Peyer's patch (tissue), 4 donors: ENCODE data around the gene KCNJ8.
"Not testable (repeated sequence)": the region's sequence is repeated elsewhere in the genome, so short reads cannot be mapped to it uniquely, and the experiment has no call there.

Experiments used
- POLR2A ChIP-seq, 2 donors: fragments of 450-650 bp; IDR thresholded peaks; one replicate each; pipeline ENCODE4 v1.5.1; 2017; ENCODE audit warnings: antibody characterized with exemption in 2 of 2, mild to moderate bottlenecking in 2 of 2, moderate library complexity in 2 of 2
- TF ChIP-seq, protein P1 (sequence below), 6 experiments: fragments of 450-650 bp in 4 of 6; fragments of 200-600 bp in 2 of 6; sonication (generic) in 1 of 6; IDR thresholded peaks; one replicate each; pipeline ENCODE4 v1.5.1; 2017 to 2019; ENCODE audit warnings: antibody characterized with exemption in 6 of 6, mild to moderate bottlenecking in 3 of 6, moderate library complexity in 1 of 6

GRCh38 chr12:21794807-21795595 lies 20.5 kb upstream of the KCNJ8 start:
- TF ChIP-seq, protein P1, sequence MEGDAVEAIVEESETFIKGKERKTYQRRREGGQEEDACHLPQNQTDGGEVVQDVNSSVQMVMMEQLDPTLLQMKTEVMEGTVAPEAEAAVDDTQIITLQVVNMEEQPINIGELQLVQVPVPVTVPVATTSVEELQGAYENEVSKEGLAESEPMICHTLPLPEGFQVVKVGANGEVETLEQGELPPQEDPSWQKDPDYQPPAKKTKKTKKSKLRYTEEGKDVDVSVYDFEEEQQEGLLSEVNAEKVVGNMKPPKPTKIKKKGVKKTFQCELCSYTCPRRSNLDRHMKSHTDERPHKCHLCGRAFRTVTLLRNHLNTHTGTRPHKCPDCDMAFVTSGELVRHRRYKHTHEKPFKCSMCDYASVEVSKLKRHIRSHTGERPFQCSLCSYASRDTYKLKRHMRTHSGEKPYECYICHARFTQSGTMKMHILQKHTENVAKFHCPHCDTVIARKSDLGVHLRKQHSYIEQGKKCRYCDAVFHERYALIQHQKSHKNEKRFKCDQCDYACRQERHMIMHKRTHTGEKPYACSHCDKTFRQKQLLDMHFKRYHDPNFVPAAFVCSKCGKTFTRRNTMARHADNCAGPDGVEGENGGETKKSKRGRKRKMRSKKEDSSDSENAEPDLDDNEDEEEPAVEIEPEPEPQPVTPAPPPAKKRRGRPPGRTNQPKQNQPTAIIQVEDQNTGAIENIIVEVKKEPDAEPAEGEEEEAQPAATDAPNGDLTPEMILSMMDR (IDR thresholded peaks at IDR 0.05), result not testable (repeated sequence)
- TF ChIP-seq POLR2A (IDR thresholded peaks at IDR 0.05), result not testable (repeated sequence)
